ENCODE results near the gene TOX3.

DNA sequence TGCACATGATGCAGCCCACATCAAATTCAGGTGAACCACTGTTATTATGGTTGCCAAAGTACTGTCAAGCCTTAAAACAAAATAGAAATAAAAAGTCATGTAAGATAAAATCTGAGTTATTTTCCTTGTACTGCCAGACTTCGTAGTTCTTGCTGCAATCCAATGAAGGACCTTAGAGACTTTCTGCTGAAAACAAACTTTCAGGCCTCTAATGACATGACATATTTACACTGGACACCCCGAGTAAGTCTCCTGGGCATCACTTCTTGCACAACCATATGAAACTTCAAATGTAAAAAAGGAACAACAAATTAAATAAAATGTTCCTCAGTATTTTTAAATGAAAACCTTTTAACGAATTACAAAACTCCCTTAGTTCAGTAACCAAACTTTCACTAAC, 66.7 kb downstream of the TOX3 start:
- TF ChIP-seq, protein P1, sequence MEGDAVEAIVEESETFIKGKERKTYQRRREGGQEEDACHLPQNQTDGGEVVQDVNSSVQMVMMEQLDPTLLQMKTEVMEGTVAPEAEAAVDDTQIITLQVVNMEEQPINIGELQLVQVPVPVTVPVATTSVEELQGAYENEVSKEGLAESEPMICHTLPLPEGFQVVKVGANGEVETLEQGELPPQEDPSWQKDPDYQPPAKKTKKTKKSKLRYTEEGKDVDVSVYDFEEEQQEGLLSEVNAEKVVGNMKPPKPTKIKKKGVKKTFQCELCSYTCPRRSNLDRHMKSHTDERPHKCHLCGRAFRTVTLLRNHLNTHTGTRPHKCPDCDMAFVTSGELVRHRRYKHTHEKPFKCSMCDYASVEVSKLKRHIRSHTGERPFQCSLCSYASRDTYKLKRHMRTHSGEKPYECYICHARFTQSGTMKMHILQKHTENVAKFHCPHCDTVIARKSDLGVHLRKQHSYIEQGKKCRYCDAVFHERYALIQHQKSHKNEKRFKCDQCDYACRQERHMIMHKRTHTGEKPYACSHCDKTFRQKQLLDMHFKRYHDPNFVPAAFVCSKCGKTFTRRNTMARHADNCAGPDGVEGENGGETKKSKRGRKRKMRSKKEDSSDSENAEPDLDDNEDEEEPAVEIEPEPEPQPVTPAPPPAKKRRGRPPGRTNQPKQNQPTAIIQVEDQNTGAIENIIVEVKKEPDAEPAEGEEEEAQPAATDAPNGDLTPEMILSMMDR (IDR thresholded peaks at IDR 0.05) = no peak
- no peak for TF ChIP-seq POLR2AphosphoS5 (IDR thresholded peaks at IDR 0.05)
- TF ChIP-seq POLR2A (IDR thresholded peaks at IDR 0.05) = no peak

Data from upper lobe of left lung (tissue), 4 donors.